ENCODE data around the gene PHRF1.

DNA sequence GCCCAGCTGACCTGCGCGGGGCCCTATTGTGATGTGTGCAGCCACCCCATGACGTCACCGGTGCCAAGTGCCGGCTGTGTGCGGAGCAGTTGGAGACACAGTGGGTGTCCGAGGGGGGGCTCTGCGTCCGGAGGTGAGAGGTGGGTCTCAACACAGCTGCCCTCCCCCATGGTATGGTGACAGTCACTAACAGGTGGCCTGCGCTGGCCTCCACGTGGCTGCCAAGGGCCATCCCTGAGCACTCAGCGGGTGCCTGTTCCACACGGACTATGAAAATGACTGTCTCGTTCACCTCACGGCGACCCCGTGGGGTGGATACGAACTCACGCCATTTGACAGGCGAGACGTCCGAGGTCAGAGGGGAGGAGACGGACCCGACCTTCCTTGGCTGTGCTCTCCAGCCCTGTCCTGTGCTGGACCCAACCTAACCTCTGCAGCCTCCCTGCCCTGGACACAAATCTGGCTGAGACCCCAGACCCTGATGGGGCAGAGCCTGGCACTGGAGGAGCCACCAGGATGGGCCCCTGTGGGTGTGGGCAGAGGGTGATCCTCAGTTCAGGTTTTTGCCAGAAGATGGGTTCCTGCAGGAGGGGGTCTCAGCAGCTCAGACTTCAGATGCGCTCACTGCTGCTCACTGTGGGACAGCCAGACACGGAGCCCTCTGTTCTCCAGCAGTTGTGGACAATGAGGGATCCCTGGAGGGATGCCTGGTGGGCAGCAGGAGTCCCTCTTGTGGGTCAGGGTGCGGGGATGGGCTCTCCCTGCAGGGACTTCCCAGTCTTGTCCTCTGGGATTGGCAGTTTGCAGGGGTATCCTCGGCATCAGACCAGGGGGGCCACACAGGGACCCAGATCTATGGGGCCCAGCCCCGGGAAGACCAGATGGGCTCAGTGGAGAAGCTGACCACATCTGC lies 47.2 kb upstream of the PHRF1 start:
- TF ChIP-seq, protein P1, sequence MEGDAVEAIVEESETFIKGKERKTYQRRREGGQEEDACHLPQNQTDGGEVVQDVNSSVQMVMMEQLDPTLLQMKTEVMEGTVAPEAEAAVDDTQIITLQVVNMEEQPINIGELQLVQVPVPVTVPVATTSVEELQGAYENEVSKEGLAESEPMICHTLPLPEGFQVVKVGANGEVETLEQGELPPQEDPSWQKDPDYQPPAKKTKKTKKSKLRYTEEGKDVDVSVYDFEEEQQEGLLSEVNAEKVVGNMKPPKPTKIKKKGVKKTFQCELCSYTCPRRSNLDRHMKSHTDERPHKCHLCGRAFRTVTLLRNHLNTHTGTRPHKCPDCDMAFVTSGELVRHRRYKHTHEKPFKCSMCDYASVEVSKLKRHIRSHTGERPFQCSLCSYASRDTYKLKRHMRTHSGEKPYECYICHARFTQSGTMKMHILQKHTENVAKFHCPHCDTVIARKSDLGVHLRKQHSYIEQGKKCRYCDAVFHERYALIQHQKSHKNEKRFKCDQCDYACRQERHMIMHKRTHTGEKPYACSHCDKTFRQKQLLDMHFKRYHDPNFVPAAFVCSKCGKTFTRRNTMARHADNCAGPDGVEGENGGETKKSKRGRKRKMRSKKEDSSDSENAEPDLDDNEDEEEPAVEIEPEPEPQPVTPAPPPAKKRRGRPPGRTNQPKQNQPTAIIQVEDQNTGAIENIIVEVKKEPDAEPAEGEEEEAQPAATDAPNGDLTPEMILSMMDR (IDR thresholded peaks at IDR 0.05), result no peak
- TF ChIP-seq POLR2A (IDR thresholded peaks at IDR 0.05; ENCODE audit: low read depth) (no peak), EP300 (IDR thresholded peaks at IDR 0.05) (no peak), POLR2AphosphoS5 (IDR thresholded peaks at IDR 0.05) (no peak)

Measured in esophagus muscularis mucosa (tissue), 4 donors.